ENCODE data around the gene NHEJ1.
"Not testable (repeated sequence)": the region's sequence is repeated elsewhere in the genome, so short reads cannot be mapped to it uniquely, and the experiment has no call there.

The NHEJ1 gene, protein sequence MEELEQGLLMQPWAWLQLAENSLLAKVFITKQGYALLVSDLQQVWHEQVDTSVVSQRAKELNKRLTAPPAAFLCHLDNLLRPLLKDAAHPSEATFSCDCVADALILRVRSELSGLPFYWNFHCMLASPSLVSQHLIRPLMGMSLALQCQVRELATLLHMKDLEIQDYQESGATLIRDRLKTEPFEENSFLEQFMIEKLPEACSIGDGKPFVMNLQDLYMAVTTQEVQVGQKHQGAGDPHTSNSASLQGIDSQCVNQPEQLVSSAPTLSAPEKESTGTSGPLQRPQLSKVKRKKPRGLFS

DNA sequence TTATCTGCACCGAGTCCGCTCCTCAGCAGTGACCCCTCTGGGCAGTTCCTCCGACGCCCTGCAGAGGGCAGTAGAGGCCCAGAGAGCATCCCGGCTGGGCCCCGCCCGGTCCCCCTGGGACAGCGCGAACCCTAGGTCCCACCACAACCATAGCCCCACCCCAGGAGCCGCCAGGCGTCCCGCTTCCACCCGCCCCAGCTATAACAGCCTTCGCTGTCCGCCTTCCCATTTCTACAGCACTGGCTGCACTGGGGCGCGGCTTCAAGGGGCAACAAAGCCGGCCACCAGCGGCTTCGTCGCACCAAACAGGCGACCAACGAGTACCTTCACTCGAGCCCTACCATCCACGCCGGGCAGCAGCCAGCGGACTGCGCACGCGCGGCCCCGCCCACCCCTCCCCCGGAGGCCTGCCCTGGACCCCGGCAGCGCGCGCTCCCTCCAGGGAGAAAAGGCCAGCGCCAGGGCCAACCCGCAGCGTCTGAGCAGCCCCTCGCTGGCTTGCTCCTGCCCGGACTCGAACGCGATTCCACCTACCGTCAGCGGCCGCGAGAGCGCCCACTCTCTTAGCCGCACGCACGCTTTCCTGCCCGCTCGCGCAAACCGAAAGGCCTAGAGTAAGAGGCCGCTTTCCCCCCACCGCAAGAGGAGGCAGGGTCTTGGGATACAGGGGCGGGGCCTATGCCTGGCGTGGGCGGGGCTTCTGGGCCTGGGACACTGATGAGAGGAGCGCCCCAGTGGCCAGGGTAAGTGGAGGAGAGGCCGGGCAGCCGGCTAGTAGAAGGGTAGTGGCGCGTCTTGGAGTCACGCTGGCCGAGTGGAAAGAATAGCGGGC lies at the start of gene NHEJ1:
NHEJ1 (minus strand) TSS at position 630 of the 832 bp plus-strand sequence. CDS start 2,453 bp downstream, outside the sequence.
- peak within 1 kb of the TSS; percentile 92 for H3K27ac Mint-ChIP-seq
- ATAC-seq, result peak; percentile 94
- H3K4me3 Mint-ChIP-seq, result peak within 1 kb of the TSS; percentile 90
- no peaks in the 10 kb centered on the region for H3K9me3 Mint-ChIP-seq
- H3K27me3 Mint-ChIP-seq, result no peaks in the 10 kb centered on the region
- H3K4me1 Mint-ChIP-seq, result peaks cover 28% of the 10 kb centered on the region
- H3K36me3 Mint-ChIP-seq, result peaks cover 40% of the 10 kb centered on the region

DNA sequence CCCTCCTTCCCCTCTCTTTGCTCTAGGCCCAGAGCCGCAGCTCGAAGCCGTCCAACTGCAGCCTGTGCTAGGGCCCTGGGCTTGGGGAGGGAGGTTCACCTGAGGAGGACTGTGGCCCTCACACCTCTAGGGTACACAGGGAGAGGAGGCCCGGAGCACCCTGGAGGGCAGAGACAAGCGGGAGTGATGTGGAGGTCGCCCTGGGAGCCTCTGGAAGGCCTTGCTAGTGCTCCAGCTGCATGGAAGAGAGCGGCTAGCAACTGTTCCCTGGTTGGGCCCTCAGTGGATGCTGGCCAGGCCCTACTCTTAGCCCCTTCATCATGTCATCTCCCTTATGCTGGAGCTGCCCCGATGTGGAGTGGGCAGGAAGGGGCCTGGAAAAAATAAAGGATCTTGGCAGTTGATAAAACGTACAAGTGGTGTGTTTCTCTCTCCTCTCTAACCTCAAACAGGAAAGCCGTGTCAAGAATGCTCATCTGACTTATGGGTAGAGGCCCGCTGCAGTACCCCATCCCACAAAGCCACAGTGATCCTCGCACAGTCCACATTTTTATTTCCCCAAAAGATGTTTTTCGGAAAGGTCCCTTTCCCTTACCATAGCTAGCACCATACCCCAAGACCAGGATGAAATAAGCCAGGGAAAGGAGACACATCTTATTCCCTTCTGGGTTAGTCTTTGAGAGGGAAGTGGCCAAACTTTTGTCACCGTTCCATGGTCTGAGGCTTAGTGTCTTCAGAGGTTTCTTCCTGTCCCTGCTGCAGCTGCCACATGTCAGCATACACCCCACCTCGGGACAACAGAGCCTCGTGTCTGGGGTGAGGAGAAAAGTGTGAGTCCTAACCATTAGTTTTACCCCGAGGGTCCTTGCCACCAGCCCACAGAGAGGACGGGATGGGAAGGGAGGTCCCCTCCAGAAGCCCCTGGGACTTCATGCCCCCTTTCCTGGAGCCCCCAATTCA lies 48.9 kb upstream of the NHEJ1 start:
- H3K27ac Mint-ChIP-seq, result peak overlapping the region; percentile 40
- H3K27me3 Mint-ChIP-seq, result no peaks in the 10 kb centered on the region
- H3K36me3 Mint-ChIP-seq, result peaks cover 27% of the 10 kb centered on the region
- no peak for ATAC-seq
- no peaks in the 10 kb centered on the region for H3K9me3 Mint-ChIP-seq
- H3K4me1 Mint-ChIP-seq, result peaks cover 14% of the 10 kb centered on the region
- H3K4me3 Mint-ChIP-seq, result no peak overlapping the region

DNA sequence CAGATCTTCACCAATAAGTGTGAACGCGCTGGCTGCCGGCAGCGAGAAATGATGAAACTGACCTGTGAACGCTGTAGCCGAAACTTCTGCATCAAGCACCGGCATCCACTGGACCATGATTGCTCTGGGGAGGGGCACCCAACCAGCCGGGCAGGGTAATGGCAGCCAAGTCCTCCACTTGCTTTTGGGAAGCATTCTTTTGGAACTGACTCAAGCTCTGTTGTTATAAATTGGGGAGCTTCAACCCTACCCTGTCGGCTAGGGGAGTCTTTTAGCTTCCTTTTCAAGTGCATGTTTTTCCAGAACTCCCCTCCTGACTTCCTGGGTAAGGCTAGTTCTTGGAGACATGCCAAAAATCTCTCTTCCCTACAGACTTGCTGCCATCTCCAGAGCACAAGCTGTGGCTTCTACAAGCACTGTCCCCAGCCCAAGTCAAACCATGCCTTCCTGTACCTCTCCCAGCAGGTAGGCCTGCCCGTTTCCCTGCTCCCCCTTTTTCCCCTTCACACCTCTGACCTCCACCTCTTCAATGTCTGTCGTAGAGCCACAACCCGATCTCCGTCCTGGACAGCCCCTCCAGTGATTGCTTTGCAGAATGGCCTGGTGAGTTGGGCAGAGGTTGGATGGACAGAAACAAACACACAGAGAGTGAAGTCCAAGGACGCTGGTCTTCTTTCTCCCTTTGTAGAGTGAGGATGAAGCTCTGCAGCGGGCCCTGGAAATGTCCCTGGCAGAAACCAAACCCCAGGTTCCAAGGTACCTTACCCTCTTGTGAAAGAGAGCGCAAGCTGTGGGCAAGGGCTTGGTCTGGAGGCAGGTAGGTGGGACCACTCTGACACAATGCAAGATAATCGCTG lies 47.5 kb upstream of the NHEJ1 start:
- Mint-ChIP-seq H3K27ac (peak overlapping the region; percentile 41), H3K9me3 (no peaks in the 10 kb centered on the region), H3K4me1 (peaks cover 14% of the 10 kb centered on the region), H3K27me3 (no peaks in the 10 kb centered on the region), H3K36me3 (peaks cover 15% of the 10 kb centered on the region), H3K4me3 (peak overlapping the region; percentile 55)
- ATAC-seq, result no peak

DNA sequence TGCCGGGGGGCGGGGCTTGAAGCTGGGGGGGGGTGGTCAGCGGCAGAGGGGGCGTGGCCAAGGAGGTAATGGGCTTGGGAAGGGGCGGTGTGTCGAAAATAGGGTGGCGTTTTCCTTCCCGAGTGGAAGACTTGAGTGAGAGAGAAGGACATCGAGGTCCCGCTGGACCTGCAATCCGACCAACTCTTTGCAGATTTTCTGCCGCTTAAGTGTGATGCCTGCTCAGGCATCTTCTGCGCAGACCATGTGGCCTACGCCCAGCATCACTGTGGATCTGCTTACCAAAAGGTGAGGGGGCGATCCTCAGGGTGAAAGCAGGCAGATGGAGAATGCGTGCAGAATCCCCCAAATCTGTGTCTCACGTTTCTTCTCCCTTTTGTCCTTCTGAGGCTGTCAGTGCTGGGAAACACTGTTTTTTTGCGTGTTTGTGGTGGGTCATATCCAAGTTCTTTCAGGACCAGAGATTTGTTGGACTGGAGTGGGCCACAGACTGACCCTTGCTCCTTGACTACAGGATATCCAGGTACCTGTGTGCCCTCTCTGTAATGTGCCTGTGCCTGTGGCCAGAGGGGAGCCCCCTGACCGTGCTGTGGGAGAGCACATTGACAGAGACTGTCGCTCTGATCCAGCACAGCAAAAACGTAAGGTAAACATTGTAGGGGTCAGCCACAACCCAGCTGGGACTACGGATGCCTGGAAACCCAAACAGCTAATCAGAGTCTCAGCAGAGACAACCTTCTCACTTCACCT lies 46.7 kb upstream of the NHEJ1 start:
- peaks cover 13% of the 10 kb centered on the region for H3K36me3 Mint-ChIP-seq
- no peak for ATAC-seq
- H3K27ac Mint-ChIP-seq, result peak overlapping the region; percentile 81
- H3K4me3 Mint-ChIP-seq, result peak overlapping the region; percentile 80
- peaks cover 14% of the 10 kb centered on the region for H3K4me1 Mint-ChIP-seq
- no peaks in the 10 kb centered on the region for H3K27me3 Mint-ChIP-seq
- H3K9me3 Mint-ChIP-seq, result no peaks in the 10 kb centered on the region

DNA sequence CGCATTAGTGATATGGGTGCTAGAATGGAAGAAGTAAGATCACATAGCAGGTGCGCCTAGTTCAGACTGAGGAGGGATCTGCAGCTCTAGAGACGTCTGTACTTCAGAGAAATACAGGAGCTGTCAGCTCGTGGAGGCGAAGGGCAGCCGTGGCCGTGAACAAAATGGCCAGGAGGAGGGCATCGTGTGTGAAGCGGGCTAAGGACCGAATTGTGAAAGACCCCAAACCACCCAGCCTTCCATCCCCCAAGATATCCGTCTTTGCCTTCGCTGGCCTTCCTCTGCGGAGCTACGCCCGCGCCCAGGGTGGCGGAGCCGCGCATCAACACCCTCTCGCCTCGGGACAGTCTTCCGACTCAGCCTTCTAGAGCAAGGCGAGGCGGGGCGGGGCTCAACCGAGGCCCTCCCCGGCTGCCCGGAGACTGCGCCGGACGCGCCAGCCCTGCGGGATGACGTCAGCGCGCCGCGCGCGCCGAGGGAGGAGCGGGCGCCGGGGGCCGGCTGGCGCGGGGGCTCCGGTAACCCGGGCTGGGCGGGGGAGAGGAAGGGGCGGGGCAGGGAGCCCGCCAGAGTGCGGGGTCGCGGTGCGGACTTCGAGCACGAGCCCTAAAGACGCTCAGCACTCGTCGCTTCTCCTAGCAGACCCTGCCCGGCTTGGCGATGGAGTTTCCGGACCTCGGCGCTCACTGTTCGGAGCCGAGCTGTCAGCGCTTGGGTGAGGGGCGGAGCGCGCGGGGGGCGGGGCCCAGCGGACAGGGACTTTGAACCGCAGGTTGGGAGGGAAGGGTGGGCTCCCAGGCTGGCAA lies 45.9 kb upstream of the NHEJ1 start, which contains the start of gene ZFAND2B:
ZFAND2B (plus strand) TSS at position 455 of the 806 bp plus-strand sequence; CDS start at position 661, 206 bp downstream.
- ATAC-seq, result peak; percentile 99
- H3K9me3 Mint-ChIP-seq, result no peaks in the 10 kb centered on the region
- H3K27me3 Mint-ChIP-seq, result no peaks in the 10 kb centered on the region
- H3K36me3 Mint-ChIP-seq, result peaks cover 13% of the 10 kb centered on the region
- H3K4me3 Mint-ChIP-seq, result peak within 1 kb of the TSS; percentile 80
- H3K4me1 Mint-ChIP-seq, result peaks cover 14% of the 10 kb centered on the region
- peak within 1 kb of the TSS; percentile 81 for H3K27ac Mint-ChIP-seq

DNA sequence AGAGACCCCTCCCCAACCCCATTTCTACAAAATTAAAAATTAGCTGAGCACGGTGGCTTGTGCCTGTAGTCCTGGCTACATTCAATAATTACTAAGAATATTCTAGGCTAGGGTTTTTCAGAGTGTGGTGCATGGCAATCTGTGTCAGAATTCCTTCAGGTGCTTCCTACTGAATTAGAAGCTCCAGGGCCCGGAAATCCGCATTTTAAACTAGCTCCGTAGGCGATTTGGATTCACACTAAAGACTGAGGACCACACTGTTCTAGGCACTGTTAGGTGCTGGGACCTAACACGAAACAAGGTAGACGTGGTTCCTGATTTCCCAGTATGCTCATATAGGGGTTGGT lies 45.3 kb upstream of the NHEJ1 start:
- H3K27ac Mint-ChIP-seq, result peak overlapping the region; percentile 81
- no peaks in the 10 kb centered on the region for H3K9me3 Mint-ChIP-seq
- peak overlapping the region; percentile 80 for H3K4me3 Mint-ChIP-seq
- H3K36me3 Mint-ChIP-seq, result peaks cover 13% of the 10 kb centered on the region
- peaks cover 14% of the 10 kb centered on the region for H3K4me1 Mint-ChIP-seq
- H3K27me3 Mint-ChIP-seq, result no peaks in the 10 kb centered on the region
- ATAC-seq, result no peak

DNA sequence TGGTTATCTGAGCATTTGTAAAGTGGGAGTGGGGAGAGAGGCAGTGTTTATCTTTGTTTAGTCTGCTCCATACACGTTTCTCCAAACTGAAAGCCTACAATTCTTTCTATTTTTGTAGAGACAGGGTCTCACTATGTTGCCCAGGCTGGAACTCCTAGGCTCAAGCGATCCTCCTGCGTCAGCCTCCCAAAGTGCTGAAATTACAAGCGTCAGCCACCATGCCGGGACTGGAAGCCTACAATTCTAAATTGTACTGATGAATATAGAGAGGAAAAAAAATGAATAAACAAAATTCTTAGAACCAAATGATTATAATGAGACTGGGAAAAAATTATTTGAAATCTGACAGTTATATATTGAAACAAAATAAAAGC lies 44.5 kb upstream of the NHEJ1 start:
- no peak for ATAC-seq
- no peaks in the 10 kb centered on the region for H3K27me3 Mint-ChIP-seq
- H3K4me3 Mint-ChIP-seq, result peak overlapping the region; percentile 36
- H3K4me1 Mint-ChIP-seq, result peaks cover 14% of the 10 kb centered on the region
- peaks cover 10% of the 10 kb centered on the region for H3K36me3 Mint-ChIP-seq
- no peaks in the 10 kb centered on the region for H3K9me3 Mint-ChIP-seq
- peak overlapping the region; percentile 81 for H3K27ac Mint-ChIP-seq

DNA sequence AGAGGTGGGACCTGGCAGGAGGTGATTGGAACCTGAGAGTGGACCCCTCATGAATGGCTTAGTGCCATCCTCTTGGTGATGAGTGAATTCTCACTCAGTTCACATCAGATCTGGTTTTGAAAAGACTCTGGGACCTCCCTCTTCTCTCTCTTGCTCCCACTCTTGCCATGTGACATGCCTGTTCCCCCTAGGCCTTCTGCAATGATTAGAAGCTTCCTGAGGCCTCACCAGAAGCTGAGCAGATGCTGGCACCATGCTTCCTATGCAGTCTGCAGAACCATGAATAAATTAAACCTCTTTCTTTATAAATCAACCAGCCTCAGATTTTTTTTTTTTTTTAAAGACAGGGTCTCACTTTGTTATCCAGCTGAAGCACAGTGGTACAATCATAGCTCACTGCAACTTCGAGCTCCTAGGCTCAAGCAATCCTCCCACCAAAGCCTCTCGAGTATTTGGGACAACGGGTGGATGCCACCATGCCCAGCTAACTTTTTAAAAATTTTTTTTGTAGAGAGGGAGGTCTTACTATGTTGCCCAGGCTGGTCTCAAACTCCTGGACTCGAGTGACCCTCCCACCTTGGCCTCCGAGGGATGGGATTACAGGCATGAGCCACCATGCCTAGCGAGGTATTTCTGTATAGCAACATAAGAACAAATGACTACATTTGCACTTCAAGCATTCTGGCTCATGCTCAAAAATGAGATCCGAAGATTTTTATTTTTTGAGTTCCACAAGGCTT lies 44.0 kb upstream of the NHEJ1 start:
- H3K36me3 Mint-ChIP-seq, result peaks cover 6% of the 10 kb centered on the region
- no peak overlapping the region for H3K27ac Mint-ChIP-seq
- peaks cover 3% of the 10 kb centered on the region for H3K27me3 Mint-ChIP-seq
- H3K4me1 Mint-ChIP-seq, result peaks cover 14% of the 10 kb centered on the region
- no peak for ATAC-seq
- no peaks in the 10 kb centered on the region for H3K9me3 Mint-ChIP-seq
- H3K4me3 Mint-ChIP-seq, result no peak overlapping the region

DNA sequence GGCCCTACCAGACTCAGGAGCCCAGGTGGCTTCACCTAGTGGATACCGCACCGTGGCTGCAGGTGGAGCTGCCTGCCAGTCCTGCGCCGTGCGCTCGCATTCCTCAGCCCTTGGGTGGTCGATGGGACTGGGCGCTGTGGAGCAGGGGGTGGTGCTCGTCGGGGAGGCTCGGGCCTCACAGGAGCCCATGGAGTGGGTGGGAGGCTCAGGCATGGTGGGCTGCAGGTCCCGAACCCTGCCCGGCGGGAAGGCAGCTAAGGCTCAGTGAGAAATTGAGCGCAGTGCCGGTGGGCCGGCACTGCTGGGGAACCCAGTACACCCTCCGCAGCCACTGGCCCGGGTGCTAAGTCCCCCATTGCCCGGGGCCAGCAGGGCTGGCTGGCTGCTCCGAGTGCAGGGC lies 40.7 kb upstream of the NHEJ1 start:
- H3K9me3 Mint-ChIP-seq, result not testable (repeated sequence)

DNA sequence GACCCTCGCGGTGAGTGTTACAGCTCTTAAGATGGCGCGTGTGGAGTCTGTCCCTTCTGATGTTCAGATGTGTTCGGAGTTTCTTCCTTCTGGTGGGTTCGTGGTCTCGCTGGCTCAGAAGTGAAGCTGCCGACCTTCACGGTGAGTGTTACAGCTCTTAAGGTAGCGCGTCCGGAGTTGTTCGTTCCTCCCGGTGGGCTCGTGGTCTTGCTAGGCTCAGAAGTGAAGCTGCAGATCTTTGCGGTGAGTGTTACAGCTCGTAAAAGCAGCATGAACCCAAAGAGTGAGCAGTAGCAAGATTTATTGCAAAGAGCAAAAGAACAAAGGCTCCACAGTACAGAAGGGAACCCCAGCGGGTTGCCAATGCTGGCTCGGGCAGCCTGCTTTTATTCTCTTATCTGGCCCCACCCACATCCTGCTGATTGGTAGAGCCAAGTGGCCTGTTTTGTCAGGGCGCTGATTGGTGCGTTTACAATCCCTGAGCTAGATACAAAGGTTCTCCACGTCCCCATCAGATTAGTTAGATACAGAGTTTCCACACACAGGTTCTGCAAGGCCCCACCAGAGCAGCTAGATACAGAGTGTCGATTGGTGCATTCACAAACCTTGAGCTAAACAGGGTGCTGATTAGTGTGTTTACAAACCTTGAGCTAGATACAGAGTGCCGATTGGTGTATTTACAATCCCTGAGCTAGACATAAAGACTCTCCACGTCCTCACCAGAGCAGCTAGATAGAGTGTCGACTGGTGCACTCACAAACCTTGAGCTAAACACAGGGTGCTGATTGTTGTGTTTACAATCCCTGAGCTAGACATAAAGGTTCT lies 40.1 kb upstream of the NHEJ1 start:
- H3K4me1 Mint-ChIP-seq, H3K27ac Mint-ChIP-seq, H3K4me3 Mint-ChIP-seq, H3K9me3 Mint-ChIP-seq, ATAC-seq, H3K36me3 Mint-ChIP-seq: not testable (repeated sequence)
- H3K27me3 Mint-ChIP-seq, result peaks cover 13% of the 10 kb centered on the region

More for the DNA sequence above, 40.7 kb upstream of the NHEJ1 start:
- not testable (repeated sequence) for H3K27ac Mint-ChIP-seq, H3K4me3 Mint-ChIP-seq, H3K4me1 Mint-ChIP-seq, ATAC-seq, H3K36me3 Mint-ChIP-seq
- H3K27me3 Mint-ChIP-seq, result peaks cover 13% of the 10 kb centered on the region

DNA sequence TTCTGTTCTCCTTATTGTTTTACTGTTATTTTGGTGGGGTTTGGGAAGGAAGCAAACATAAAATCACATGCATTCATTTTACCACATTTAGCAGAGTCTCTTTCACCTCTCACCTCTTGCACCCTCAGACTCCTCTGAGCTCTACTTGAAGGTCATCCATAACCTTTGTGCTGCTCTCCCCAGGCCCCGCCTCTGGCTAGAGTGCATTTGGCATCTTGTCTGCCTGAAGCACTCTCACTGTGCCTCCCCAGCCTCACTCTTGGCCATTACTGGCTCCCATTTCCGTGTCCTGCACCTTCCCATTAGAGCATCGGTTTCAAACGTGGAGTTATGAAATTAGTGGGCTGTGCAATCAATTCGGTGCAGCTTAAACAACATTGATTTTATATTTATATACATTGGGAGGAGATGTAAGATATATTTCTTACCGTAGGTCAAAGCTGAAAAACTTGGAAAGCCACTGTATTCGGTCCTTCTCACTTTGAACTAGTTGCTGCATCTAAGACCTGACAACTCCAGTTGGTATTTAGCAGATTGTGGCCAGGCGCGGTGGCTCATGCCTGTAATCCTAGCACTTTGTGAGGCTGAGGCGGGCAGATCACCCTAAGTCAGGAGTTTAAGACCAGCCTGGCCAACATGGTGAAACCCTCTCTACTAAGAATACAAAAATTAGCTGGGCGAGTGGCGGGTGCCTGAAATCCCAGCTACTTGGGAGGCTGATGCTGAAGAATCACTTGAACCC lies 39.0 kb upstream of the NHEJ1 start:
- no peak overlapping the region for H3K4me3 Mint-ChIP-seq
- no peak for ATAC-seq
- no peaks in the 10 kb centered on the region for H3K9me3 Mint-ChIP-seq
- no peaks in the 10 kb centered on the region for H3K4me1 Mint-ChIP-seq
- H3K27me3 Mint-ChIP-seq, result peaks cover 13% of the 10 kb centered on the region
- H3K36me3 Mint-ChIP-seq, result no peaks in the 10 kb centered on the region
- H3K27ac Mint-ChIP-seq, result no peak overlapping the region
